ENCODE data around the gene ZNF804B.

The ZNF804B gene

DNA sequence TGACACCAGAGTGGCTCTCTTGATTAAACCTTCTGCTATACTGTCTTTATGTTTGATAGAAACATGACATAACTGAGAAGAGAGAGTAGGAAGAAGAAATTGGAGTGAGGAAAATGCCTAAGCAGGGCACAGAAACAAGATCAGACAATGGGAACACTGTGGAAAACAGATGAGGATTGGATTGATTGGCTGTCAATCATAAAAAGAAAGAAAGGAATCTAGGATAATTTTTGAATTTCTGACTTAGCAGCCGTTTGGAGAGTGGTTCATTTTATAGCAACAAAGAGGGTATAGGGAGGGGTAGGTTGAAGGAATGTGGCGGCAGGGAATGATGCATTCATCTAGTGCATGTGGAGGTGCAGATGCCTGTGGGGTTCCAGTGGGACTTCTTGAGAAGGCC, 28.3 kb downstream of the ZNF804B start:
- H4K20me1 ChIP-seq (ENCODE audit: insufficient read depth), result no peaks in the 10 kb centered on the region
- no peaks in the 10 kb centered on the region for H3K36me3 ChIP-seq (ENCODE audit: insufficient read depth)
- no peaks in the 10 kb centered on the region for H3K4me1 ChIP-seq (ENCODE audit: low read depth, poor library complexity, severe bottlenecking)
- TF ChIP-seq CTCF (conservative IDR thresholded peaks at IDR 0.05; ENCODE audit: low read depth, low read length), result no peak
- H3K4me3 ChIP-seq (IDR thresholded peaks at IDR 0.05; ENCODE audit: insufficient read depth, low read depth, low read length), result no peak overlapping the region
- H3K4me2 ChIP-seq, result no peak overlapping the region
- no peaks in the 10 kb centered on the region for H3K79me2 ChIP-seq (ENCODE audit: insufficient read depth, low read depth)
- H3K9ac ChIP-seq, result no peak overlapping the region
- H3K27me3 ChIP-seq (ENCODE audit: insufficient read depth, low read depth), result no peaks in the 10 kb centered on the region
- no peak overlapping the region for H2AFZ ChIP-seq (ENCODE audit: low read depth)
- no peak overlapping the region for H3K27ac ChIP-seq

DNA sequence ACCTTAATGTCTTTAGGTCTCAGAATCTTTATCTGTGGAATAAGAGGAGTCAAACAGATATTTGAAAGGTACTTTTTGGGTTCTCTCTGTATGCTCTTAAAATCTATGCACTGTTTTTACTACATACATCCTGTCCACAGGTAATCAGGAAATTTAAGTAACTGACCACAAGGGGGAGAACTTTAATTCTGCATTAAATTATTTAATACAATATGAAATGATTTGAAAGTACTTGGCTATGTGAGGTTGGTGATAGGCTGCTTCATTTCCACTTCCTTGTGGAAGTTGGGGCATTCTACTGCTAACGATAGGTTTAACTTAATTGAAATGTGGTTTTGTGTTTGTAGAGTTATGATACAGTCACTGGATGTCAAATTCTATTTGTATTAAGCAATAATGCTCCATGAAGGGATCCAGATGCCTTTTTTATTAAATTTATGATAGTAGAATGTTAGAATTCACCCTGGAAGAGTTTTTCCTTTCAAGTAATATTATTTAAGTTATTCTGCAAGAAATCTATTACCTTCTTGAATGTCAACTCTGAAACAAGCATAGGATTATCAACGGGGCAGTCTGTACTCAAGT, 30.1 kb downstream of the ZNF804B start:
- H3K36me3 ChIP-seq (ENCODE audit: insufficient read depth), result no peaks in the 10 kb centered on the region
- no peak overlapping the region for H3K4me2 ChIP-seq
- no peak overlapping the region for H3K9ac ChIP-seq
- TF ChIP-seq CTCF (conservative IDR thresholded peaks at IDR 0.05; ENCODE audit: low read depth, low read length), result peak; percentile 84
- no peak overlapping the region for H3K27ac ChIP-seq
- H3K4me1 ChIP-seq (ENCODE audit: low read depth, poor library complexity, severe bottlenecking), result no peaks in the 10 kb centered on the region
- no peaks in the 10 kb centered on the region for H3K27me3 ChIP-seq (ENCODE audit: insufficient read depth, low read depth)
- no peak overlapping the region for H2AFZ ChIP-seq (ENCODE audit: low read depth)
- no peak overlapping the region for H3K4me3 ChIP-seq (IDR thresholded peaks at IDR 0.05; ENCODE audit: insufficient read depth, low read depth, low read length)
- H3K79me2 ChIP-seq (ENCODE audit: insufficient read depth, low read depth), result no peaks in the 10 kb centered on the region
- no peaks in the 10 kb centered on the region for H4K20me1 ChIP-seq (ENCODE audit: insufficient read depth)

DNA sequence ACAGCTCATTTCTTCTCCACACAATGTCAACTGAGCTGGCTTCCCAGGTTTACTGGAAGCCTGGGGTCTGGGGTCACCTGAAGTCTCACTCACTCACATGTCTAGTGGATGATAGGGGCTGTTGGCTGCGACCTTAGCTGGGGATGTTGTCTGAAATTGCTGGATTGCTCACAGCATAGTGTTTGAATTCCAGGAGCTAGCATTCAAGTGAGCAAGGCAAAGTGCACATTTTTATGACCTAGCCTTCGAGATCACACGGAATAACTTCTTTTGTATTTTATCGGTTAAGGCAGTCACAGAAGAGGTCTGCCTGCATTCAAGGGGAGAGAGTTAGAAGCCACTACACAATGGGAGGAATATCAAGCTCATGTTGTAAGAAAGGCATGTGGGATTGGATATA, 32.4 kb downstream of the ZNF804B start:
- no peaks in the 10 kb centered on the region for H3K79me2 ChIP-seq (ENCODE audit: insufficient read depth, low read depth)
- H3K27ac ChIP-seq, result no peak overlapping the region
- no peak for TF ChIP-seq CTCF (conservative IDR thresholded peaks at IDR 0.05; ENCODE audit: low read depth, low read length)
- no peak overlapping the region for H3K4me3 ChIP-seq (IDR thresholded peaks at IDR 0.05; ENCODE audit: insufficient read depth, low read depth, low read length)
- H3K4me1 ChIP-seq (ENCODE audit: low read depth, poor library complexity, severe bottlenecking), result no peaks in the 10 kb centered on the region
- no peaks in the 10 kb centered on the region for H4K20me1 ChIP-seq (ENCODE audit: insufficient read depth)
- no peak overlapping the region for H2AFZ ChIP-seq (ENCODE audit: low read depth)
- no peak overlapping the region for H3K4me2 ChIP-seq
- no peak overlapping the region for H3K9ac ChIP-seq
- H3K36me3 ChIP-seq (ENCODE audit: insufficient read depth), result no peaks in the 10 kb centered on the region
- H3K27me3 ChIP-seq (ENCODE audit: insufficient read depth, low read depth), result no peaks in the 10 kb centered on the region

- Histone ChIP-seq H3K36me3 (ENCODE audit: insufficient read depth) (no peaks in the 10 kb centered on the region), H3K27ac (no peak overlapping the region), H3K27me3 (ENCODE audit: insufficient read depth, low read depth) (no peaks in the 10 kb centered on the region), H3K79me2 (ENCODE audit: insufficient read depth, low read depth) (no peaks in the 10 kb centered on the region), H3K4me2 (no peak overlapping the region), H3K4me3 (IDR thresholded peaks at IDR 0.05; ENCODE audit: insufficient read depth, low read depth, low read length) (no peak overlapping the region), H2AFZ (ENCODE audit: low read depth) (no peak overlapping the region), H3K4me1 (ENCODE audit: low read depth, poor library complexity, severe bottlenecking) (no peaks in the 10 kb centered on the region), H3K9ac (no peak overlapping the region), H4K20me1 (ENCODE audit: insufficient read depth) (no peaks in the 10 kb centered on the region)
- no peak for TF ChIP-seq CTCF (conservative IDR thresholded peaks at IDR 0.05; ENCODE audit: low read depth, low read length)
Observed at GRCh38 chr7:88792361-88792760, 32.9 kb downstream of the ZNF804B start.
